Measurements from ENCODE around the gene TRIM62.

TRIM62 gene

DNA sequence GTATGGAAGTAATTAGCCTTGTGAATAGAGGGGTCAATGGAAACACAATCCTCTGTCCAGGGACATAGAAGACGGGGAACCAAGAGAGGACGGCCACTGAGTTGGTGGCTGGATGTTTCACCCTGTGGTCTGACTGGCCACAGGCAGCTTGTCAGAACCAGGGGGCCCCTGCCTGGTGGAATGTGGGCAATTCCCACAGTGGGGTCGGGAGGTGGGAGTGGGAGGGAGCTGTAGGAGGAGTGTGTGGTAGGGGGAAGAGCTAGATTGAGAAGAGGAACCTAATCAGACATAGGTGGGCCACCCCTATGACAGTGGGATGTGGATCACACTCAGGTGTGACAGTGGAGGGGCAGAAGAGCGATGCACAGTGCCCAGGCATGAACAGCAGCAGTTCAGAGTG is 31.3 kb downstream of the TRIM62 start:
- DNase-seq (ENCODE audit: extremely low read depth, insufficient read length) = no peak
- Histone ChIP-seq H3K4me3 (replicated peaks; ENCODE audit: low read depth, low read length) (no peak overlapping the region), H3K27me3 (replicated peaks; ENCODE audit: control insufficient read depth, insufficient read depth, low read length) (no peaks in the 10 kb centered on the region), H3K36me3 (ENCODE audit: control insufficient read depth, insufficient read depth, low read length) (no peaks in the 10 kb centered on the region; the same call in none of the 2 replicates)
- TF ChIP-seq, protein P1, sequence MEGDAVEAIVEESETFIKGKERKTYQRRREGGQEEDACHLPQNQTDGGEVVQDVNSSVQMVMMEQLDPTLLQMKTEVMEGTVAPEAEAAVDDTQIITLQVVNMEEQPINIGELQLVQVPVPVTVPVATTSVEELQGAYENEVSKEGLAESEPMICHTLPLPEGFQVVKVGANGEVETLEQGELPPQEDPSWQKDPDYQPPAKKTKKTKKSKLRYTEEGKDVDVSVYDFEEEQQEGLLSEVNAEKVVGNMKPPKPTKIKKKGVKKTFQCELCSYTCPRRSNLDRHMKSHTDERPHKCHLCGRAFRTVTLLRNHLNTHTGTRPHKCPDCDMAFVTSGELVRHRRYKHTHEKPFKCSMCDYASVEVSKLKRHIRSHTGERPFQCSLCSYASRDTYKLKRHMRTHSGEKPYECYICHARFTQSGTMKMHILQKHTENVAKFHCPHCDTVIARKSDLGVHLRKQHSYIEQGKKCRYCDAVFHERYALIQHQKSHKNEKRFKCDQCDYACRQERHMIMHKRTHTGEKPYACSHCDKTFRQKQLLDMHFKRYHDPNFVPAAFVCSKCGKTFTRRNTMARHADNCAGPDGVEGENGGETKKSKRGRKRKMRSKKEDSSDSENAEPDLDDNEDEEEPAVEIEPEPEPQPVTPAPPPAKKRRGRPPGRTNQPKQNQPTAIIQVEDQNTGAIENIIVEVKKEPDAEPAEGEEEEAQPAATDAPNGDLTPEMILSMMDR (IDR thresholded peaks at IDR 0.05; ENCODE audit: insufficient read depth, low read length, poor library complexity, severe bottlenecking) = no peak

DNA sequence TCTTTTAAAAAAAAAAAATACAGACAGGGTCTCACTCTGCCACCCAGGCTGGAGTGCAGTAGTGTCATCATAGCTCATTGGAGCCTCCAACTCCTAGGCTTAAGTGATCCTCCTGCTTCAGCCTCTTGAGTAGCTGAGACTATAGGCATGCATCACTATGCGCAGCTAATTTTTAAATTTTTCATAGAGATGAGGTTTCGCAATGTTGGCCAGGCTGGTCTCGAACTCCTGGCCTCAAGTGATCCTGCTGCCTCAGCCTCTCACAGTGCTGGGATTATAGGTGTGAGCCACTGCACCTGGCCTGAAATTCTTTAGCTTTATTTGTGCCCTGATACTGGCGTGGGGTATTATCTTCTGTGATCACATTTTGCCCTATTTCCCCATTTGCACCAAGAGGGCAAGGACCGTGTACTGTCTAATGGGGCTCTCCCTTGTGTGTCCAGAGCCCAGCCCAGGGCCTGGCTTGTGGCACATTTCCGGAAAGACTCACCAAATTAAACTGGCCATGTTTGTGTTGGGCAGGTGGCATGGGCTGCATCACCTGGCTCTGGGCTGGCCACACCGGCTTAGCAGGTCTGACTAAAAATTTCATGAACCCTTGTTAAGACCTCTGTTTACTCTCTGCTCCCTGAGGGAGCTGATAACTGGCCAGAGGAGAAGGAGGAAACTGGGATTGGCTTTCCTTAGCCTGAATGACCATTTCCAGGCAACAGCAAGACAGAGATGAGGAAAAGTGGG is 32.2 kb downstream of the TRIM62 start:
- Histone ChIP-seq H3K36me3 (ENCODE audit: control insufficient read depth, insufficient read depth, low read length) (no peaks in the 10 kb centered on the region; the same call in none of the 2 replicates), H3K4me3 (replicated peaks; ENCODE audit: low read depth, low read length) (no peak overlapping the region), H3K27me3 (replicated peaks; ENCODE audit: control insufficient read depth, insufficient read depth, low read length) (no peaks in the 10 kb centered on the region)
- TF ChIP-seq, protein P1 (IDR thresholded peaks at IDR 0.05; ENCODE audit: insufficient read depth, low read length, poor library complexity, severe bottlenecking) = no peak
- DNase-seq (ENCODE audit: extremely low read depth, insufficient read length) = no peak

DNA sequence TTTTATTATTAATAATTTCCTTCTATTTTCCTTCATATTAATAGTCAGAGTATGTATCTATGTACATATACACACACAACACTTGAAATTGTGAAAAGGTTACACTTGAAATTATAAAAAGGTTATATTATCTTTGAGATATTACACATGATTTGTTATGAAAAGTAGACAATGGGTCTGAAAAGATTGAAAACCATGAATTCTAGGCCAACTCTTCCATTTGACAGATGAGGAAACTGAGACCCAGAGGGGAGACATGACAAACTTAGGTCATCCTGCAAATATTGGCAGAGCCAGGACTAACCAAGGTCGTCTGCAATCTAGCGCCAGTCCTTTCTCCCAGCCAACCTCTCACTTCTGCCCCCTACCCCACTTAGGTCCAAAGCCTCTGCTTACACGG is 33.2 kb downstream of the TRIM62 start:
- TF ChIP-seq, protein P1 (IDR thresholded peaks at IDR 0.05; ENCODE audit: insufficient read depth, low read length, poor library complexity, severe bottlenecking) = no peak
- H3K27me3 ChIP-seq (replicated peaks; ENCODE audit: control insufficient read depth, insufficient read depth, low read length) = no peaks in the 10 kb centered on the region
- H3K36me3 ChIP-seq (ENCODE audit: control insufficient read depth, insufficient read depth, low read length) = no peaks in the 10 kb centered on the region; the same call in 1 of the 2 replicates
- no peak for DNase-seq (ENCODE audit: extremely low read depth, insufficient read length)
- no peak overlapping the region for H3K4me3 ChIP-seq (replicated peaks; ENCODE audit: low read depth, low read length)

DNA sequence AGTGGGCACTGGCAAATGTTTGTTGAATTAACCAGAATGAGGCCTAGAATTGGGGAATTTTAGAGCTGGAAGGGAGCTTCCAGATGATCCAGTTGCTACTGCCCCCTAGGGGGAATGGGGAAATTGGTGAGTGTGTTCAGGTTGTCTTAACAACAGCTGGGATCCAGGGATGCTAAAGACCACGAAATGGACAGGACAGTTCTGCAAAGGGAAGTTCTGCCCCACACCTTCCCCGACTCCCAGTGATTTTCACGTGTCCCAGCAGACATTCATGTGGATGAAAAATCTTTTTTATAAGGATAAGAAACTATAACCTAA is 33.9 kb downstream of the TRIM62 start:
- no peaks in the 10 kb centered on the region; the same call in 1 of the 2 replicates for H3K36me3 ChIP-seq (ENCODE audit: control insufficient read depth, insufficient read depth, low read length)
- TF ChIP-seq, protein P1 (IDR thresholded peaks at IDR 0.05; ENCODE audit: insufficient read depth, low read length, poor library complexity, severe bottlenecking) = peak; percentile 57
- no peaks in the 10 kb centered on the region for H3K27me3 ChIP-seq (replicated peaks; ENCODE audit: control insufficient read depth, insufficient read depth, low read length)
- no peak for DNase-seq (ENCODE audit: extremely low read depth, insufficient read length)
- no peak overlapping the region for H3K4me3 ChIP-seq (replicated peaks; ENCODE audit: low read depth, low read length)

DNA sequence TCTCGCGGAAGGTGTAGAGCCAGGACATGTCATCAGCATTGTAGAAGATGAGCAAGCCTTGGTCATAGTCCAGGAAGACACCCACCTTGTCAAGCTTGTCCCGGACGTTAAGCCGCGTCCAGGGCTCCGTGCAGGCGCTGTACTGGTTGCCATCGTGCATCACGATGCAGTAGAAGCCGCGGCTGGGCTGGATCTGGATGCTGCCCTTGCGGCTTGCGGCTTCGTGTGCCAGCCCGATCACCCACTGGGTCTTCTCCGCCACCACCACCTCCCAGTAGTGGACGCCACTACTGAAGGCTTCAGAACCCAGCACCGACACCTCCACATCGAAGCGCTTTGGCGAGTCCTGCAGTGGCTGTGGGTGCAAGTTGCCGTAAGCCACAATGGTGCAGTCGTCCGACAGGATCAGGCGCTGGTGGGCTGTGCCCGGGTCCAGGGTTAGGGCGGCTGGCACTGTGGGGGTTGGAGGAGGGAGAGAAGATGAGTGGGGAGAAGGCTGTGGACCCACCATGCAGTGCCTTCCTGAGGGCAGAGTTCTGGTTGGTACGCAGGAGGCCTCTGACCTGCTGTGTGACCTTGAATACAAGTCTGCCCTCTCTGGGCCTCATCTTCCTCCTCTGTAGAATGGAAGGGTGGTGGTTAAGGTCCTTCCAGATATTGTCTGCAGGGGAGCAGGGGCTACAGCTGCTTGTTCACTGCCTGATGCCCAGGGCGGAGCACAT is 34.4 kb downstream of the TRIM62 start:
- Histone ChIP-seq H3K27me3 (replicated peaks; ENCODE audit: control insufficient read depth, insufficient read depth, low read length) (no peaks in the 10 kb centered on the region), H3K4me3 (replicated peaks; ENCODE audit: low read depth, low read length) (no peak overlapping the region), H3K36me3 (ENCODE audit: control insufficient read depth, insufficient read depth, low read length) (no peaks in the 10 kb centered on the region; the same call in 1 of the 2 replicates)
- TF ChIP-seq, protein P1 (IDR thresholded peaks at IDR 0.05; ENCODE audit: insufficient read depth, low read length, poor library complexity, severe bottlenecking) = no peak
- DNase-seq (ENCODE audit: extremely low read depth, insufficient read length) = no peak
